Measurements from ENCODE around the gene HLA-DPA1. TPM values are rescaled to one million over a fixed set of nuclear protein-coding genes. Genes with fewer than 3 reads are reported as not detected.
A peak's percentile ranks its signal among the peaks of the same experiment; 100 is the strongest.

HLA-DPA1 gene
- total and polyA plus RNA-seq, 2 experiments from 2014 or later, result 2.5 to 4.2 TPM

DNA sequence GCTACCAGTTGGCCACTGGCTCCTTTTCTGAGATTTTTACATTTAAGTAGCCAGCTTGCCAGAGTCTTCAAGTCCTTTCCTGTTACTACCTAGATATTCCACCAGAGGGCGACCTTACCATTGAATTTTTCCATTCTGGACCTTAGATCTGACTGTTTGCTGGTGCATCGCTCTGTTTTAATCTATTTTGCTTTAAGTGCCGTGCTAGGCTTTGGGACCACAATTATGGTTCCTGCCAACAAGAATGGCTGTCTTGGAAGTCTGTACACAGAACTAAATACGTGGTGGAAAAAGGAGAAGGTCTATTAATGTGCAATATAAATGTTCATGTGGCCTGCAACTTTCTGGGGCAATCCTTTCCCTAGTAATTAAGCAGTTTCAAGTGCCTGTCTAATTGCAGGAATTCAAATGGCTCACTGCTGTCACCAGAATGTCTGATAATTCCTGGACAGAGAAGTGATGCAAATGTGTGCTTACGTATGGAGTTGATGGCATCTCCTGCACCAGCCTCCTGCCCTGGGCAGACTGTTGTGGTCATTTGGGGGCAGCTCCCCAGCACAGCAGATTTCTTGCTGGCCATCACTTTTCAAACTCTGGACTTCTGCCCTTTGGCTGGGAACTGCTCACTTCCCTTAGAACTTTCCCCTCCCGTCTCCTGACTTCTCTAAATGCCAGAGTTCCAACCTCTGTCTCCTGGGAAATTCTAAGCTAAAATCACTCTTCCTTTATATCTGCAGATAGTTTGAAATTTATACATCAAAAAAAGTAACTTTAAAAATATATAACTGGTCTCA is 58.4 kb downstream of the HLA-DPA1 start:
- no peaks in the 10 kb centered on the region for H3K4me1 ChIP-seq (ENCODE audit: insufficient read depth)
- no peaks in the 10 kb centered on the region for H4K20me1 ChIP-seq (ENCODE audit: insufficient read depth)
- in situ Hi-C loops (cut with MboI), result loop anchor here (10.0 kb wide), 2 partner anchors 130 to 230 kb away; no protein-coding TSS in a partner anchor
- no peak overlapping the region for H3K4me2 ChIP-seq (ENCODE audit: unreplicated experiment)
- H3K9me3 ChIP-seq (ENCODE audit: low read depth), result no peaks in the 10 kb centered on the region
- H2AFZ ChIP-seq, result no peak overlapping the region
- WGBS, 2 experiments (ENCODE audit: low coverage in 1 of 2, low lambda C conversion rate in 2 of 2, missing lambda C conversion rate in 2 of 2), result 3 to 5% methylated on average over 6 of the region's 6 CpGs
- DNase-seq, result peak; percentile 79
- TF ChIP-seq EZH2phosphoT487 (IDR thresholded peaks at IDR 0.05; ENCODE audit: insufficient read depth, low read depth) (no peak), EZH2 (IDR thresholded peaks at IDR 0.05; ENCODE audit: insufficient read depth, poor library complexity, severe bottlenecking) (no peak)
- peaks cover 43% of the 10 kb centered on the region for H3K27me3 ChIP-seq (replicated peaks; ENCODE audit: insufficient read depth)
- H3F3A ChIP-seq (ENCODE audit: insufficient read depth), result no peaks in the 10 kb centered on the region
- no peaks in the 10 kb centered on the region for H3K79me2 ChIP-seq (ENCODE audit: insufficient read depth)
- no peaks in the 10 kb centered on the region for H3K36me3 ChIP-seq (ENCODE audit: low read depth)
- no peak overlapping the region for H3K27ac ChIP-seq
- no peak overlapping the region for H3K4me3 ChIP-seq
- H3K9me2 ChIP-seq (ENCODE audit: insufficient read depth), result no peaks in the 10 kb centered on the region
- no peak overlapping the region for H3K9ac ChIP-seq

Other genes with a start within 250 kb of the HLA-DPA1 start
- 2.2 and 5.4 TPM in 2 replicates for gene TAP2, start 234.9 kb downstream of the HLA-DPA1 start, total RNA-seq (2014; rRNA removed; shearing (Covaris generic))
- gene TAP2, start 234.9 kb downstream of the HLA-DPA1 start, polyA plus RNA-seq (2016; fragmentation: Nextera tagmentation; extraction: Ambion mirVana), result 4.6 and 5.1 TPM in 2 replicates
- gene PSMB8, start 229.6 kb downstream of the HLA-DPA1 start, total RNA-seq (2014; rRNA removed; shearing (Covaris generic)), result 21.6 and 27.2 TPM in 2 replicates
- 33.5 and 36.0 TPM in 2 replicates for gene PSMB8, start 229.6 kb downstream of the HLA-DPA1 start, polyA plus RNA-seq (2016; fragmentation: Nextera tagmentation; extraction: Ambion mirVana)
- 27.5 and 30.7 TPM in 2 replicates for gene TAP1, start 219.9 kb downstream of the HLA-DPA1 start, total RNA-seq (2014; rRNA removed; shearing (Covaris generic))
- gene TAP1, start 219.9 kb downstream of the HLA-DPA1 start, polyA plus RNA-seq (2016; fragmentation: Nextera tagmentation; extraction: Ambion mirVana), result 29.8 and 30.7 TPM in 2 replicates
- gene PSMB9, start 219.5 kb downstream of the HLA-DPA1 start, total RNA-seq (2014; rRNA removed; shearing (Covaris generic)), result 3.4 and 5.1 TPM in 2 replicates
- 11.2 and 12.3 TPM in 2 replicates for gene PSMB9, start 219.5 kb downstream of the HLA-DPA1 start, polyA plus RNA-seq (2016; fragmentation: Nextera tagmentation; extraction: Ambion mirVana)
- gene HLA-DMB, start 132.6 kb downstream of the HLA-DPA1 start, total RNA-seq (2014; rRNA removed; shearing (Covaris generic)), result not detected in 2 replicates
- 0.46 TPM in 1 of 2 replicates, not detected in the other for gene HLA-DMB, start 132.6 kb downstream of the HLA-DPA1 start, polyA plus RNA-seq (2016; fragmentation: Nextera tagmentation; extraction: Ambion mirVana)
- gene HLA-DMA, start 120.6 kb downstream of the HLA-DPA1 start, total RNA-seq (2014; rRNA removed; shearing (Covaris generic)), result 1.1 and 6.3 TPM in 2 replicates
- 5.6 and 6.2 TPM in 2 replicates for gene HLA-DMA, start 120.6 kb downstream of the HLA-DPA1 start, polyA plus RNA-seq (2016; fragmentation: Nextera tagmentation; extraction: Ambion mirVana)
- 85.4 and 95.7 TPM in 2 replicates for gene BRD2, start 105.1 kb downstream of the HLA-DPA1 start, total RNA-seq (2014; rRNA removed; shearing (Covaris generic))
- gene BRD2, start 105.1 kb downstream of the HLA-DPA1 start, polyA plus RNA-seq (2016; fragmentation: Nextera tagmentation; extraction: Ambion mirVana), result 99.9 and 105 TPM in 2 replicates
- gene HLA-DOA, start 64.1 kb downstream of the HLA-DPA1 start, total RNA-seq (2014; rRNA removed; shearing (Covaris generic)), result not detected in 2 replicates
- gene HLA-DOA, start 64.1 kb downstream of the HLA-DPA1 start, polyA plus RNA-seq (2016; fragmentation: Nextera tagmentation; extraction: Ambion mirVana), result 0.18 TPM in 1 of 2 replicates, not detected in the other
- 12.5 and 14.9 TPM in 2 replicates for gene HLA-DPB1, start 2.3 kb upstream of the HLA-DPA1 start, total RNA-seq (2014; rRNA removed; shearing (Covaris generic))
- gene HLA-DPB1, start 2.3 kb upstream of the HLA-DPA1 start, polyA plus RNA-seq (2016; fragmentation: Nextera tagmentation; extraction: Ambion mirVana), result 17.8 and 18.9 TPM in 2 replicates
- gene COL11A2, start 118.8 kb upstream of the HLA-DPA1 start, total RNA-seq (2014; rRNA removed; shearing (Covaris generic)), result 0.25 and 0.32 TPM in 2 replicates
- gene COL11A2, start 118.8 kb upstream of the HLA-DPA1 start, polyA plus RNA-seq (2016; fragmentation: Nextera tagmentation; extraction: Ambion mirVana), result 0.05 and 0.31 TPM in 2 replicates
- 27.7 and 28.8 TPM in 2 replicates for gene RXRB, start 127.0 kb upstream of the HLA-DPA1 start, total RNA-seq (2014; rRNA removed; shearing (Covaris generic))
- 28.1 and 28.9 TPM in 2 replicates for gene RXRB, start 127.0 kb upstream of the HLA-DPA1 start, polyA plus RNA-seq (2016; fragmentation: Nextera tagmentation; extraction: Ambion mirVana)
- gene SLC39A7, start 127.2 kb upstream of the HLA-DPA1 start, total RNA-seq (2014; rRNA removed; shearing (Covaris generic)), result 126 and 147 TPM in 2 replicates
- gene SLC39A7, start 127.2 kb upstream of the HLA-DPA1 start, polyA plus RNA-seq (2016; fragmentation: Nextera tagmentation; extraction: Ambion mirVana), result 24.7 and 26.9 TPM in 2 replicates
- gene HSD17B8, start 131.0 kb upstream of the HLA-DPA1 start, total RNA-seq (2014; rRNA removed; shearing (Covaris generic)), result 1.8 and 3.7 TPM in 2 replicates
- 5.3 and 5.6 TPM in 2 replicates for gene HSD17B8, start 131.0 kb upstream of the HLA-DPA1 start, polyA plus RNA-seq (2016; fragmentation: Nextera tagmentation; extraction: Ambion mirVana)
- gene RING1, start 134.9 kb upstream of the HLA-DPA1 start, total RNA-seq (2014; rRNA removed; shearing (Covaris generic)), result 35.8 and 37.6 TPM in 2 replicates
- 11.3 and 12.7 TPM in 2 replicates for gene RING1, start 134.9 kb upstream of the HLA-DPA1 start, polyA plus RNA-seq (2016; fragmentation: Nextera tagmentation; extraction: Ambion mirVana)
- gene VPS52, start 198.2 kb upstream of the HLA-DPA1 start, total RNA-seq (2014; rRNA removed; shearing (Covaris generic)), result 32.3 and 38.8 TPM in 2 replicates
- 33.9 and 35.3 TPM in 2 replicates for gene VPS52, start 198.2 kb upstream of the HLA-DPA1 start, polyA plus RNA-seq (2016; fragmentation: Nextera tagmentation; extraction: Ambion mirVana)
- 2,521 and 3,021 TPM in 2 replicates for gene RPS18, start 198.4 kb upstream of the HLA-DPA1 start, total RNA-seq (2014; rRNA removed; shearing (Covaris generic))
- 1,848 and 1,924 TPM in 2 replicates for gene RPS18, start 198.4 kb upstream of the HLA-DPA1 start, polyA plus RNA-seq (2016; fragmentation: Nextera tagmentation; extraction: Ambion mirVana)
- gene B3GALT4, start 203.5 kb upstream of the HLA-DPA1 start, total RNA-seq (2014; rRNA removed; shearing (Covaris generic)), result 2.6 and 2.7 TPM in 2 replicates
- gene B3GALT4, start 203.5 kb upstream of the HLA-DPA1 start, polyA plus RNA-seq (2016; fragmentation: Nextera tagmentation; extraction: Ambion mirVana), result 2.4 and 2.7 TPM in 2 replicates
- 64.4 and 81.9 TPM in 2 replicates for gene WDR46, start 215.6 kb upstream of the HLA-DPA1 start, total RNA-seq (2014; rRNA removed; shearing (Covaris generic))
- 79.4 and 90.9 TPM in 2 replicates for gene WDR46, start 215.6 kb upstream of the HLA-DPA1 start, polyA plus RNA-seq (2016; fragmentation: Nextera tagmentation; extraction: Ambion mirVana)
- 31.9 and 38.7 TPM in 2 replicates for gene PFDN6, start 216.0 kb upstream of the HLA-DPA1 start, total RNA-seq (2014; rRNA removed; shearing (Covaris generic))
- 7.9 and 9.1 TPM in 2 replicates for gene PFDN6, start 216.0 kb upstream of the HLA-DPA1 start, polyA plus RNA-seq (2016; fragmentation: Nextera tagmentation; extraction: Ambion mirVana)
- gene RGL2, start 225.3 kb upstream of the HLA-DPA1 start, total RNA-seq (2014; rRNA removed; shearing (Covaris generic)), result 18.5 and 21.1 TPM in 2 replicates
- 22.4 and 23.3 TPM in 2 replicates for gene RGL2, start 225.3 kb upstream of the HLA-DPA1 start, polyA plus RNA-seq (2016; fragmentation: Nextera tagmentation; extraction: Ambion mirVana)
- 62.3 and 68.7 TPM in 2 replicates for gene TAPBP, start 240.4 kb upstream of the HLA-DPA1 start, total RNA-seq (2014; rRNA removed; shearing (Covaris generic))
- 75.8 and 78.4 TPM in 2 replicates for gene TAPBP, start 240.4 kb upstream of the HLA-DPA1 start, polyA plus RNA-seq (2016; fragmentation: Nextera tagmentation; extraction: Ambion mirVana)
- gene ZBTB22, start 244.1 kb upstream of the HLA-DPA1 start, total RNA-seq (2014; rRNA removed; shearing (Covaris generic)), result 15.3 and 18.3 TPM in 2 replicates
- gene ZBTB22, start 244.1 kb upstream of the HLA-DPA1 start, polyA plus RNA-seq (2016; fragmentation: Nextera tagmentation; extraction: Ambion mirVana), result 9.8 and 11.2 TPM in 2 replicates
- gene DAXX, start 249.3 kb upstream of the HLA-DPA1 start, total RNA-seq (2014; rRNA removed; shearing (Covaris generic)), result 24.8 and 27.8 TPM in 2 replicates
- gene DAXX, start 249.3 kb upstream of the HLA-DPA1 start, polyA plus RNA-seq (2016; fragmentation: Nextera tagmentation; extraction: Ambion mirVana), result 42.2 and 49.3 TPM in 2 replicates